ENCODE results near the gene RPL26.

RPL26 gene

GRCh38 chr17:8391711-8392110, 8.7 kb upstream of the RPL26 start:
- DNase-seq (ENCODE audit: low spot score) = no peak
- no peak for TF ChIP-seq CTCF (IDR thresholded peaks at IDR 0.05; ENCODE audit: extremely low read depth, insufficient read depth, missing control alignments)
- in situ Hi-C loops (cut with MboI; ENCODE audit: low pct_unique_long_range_greater_than_20kb, low sequenced_read_pairs, unreplicated experiment) = no loop called here

GRCh38 chr17:8387914-8388651, 5.1 kb upstream of the RPL26 start:
- TF ChIP-seq CTCF (IDR thresholded peaks at IDR 0.05; ENCODE audit: extremely low read depth, insufficient read depth, missing control alignments) = no peak
- in situ Hi-C loops (cut with MboI; ENCODE audit: low pct_unique_long_range_greater_than_20kb, low sequenced_read_pairs, unreplicated experiment) = no loop called here

GRCh38 chr17:8386841-8387240, 3.8 kb upstream of the RPL26 start:
- no peak for TF ChIP-seq CTCF (IDR thresholded peaks at IDR 0.05; ENCODE audit: extremely low read depth, insufficient read depth, missing control alignments)
- no peak for DNase-seq (ENCODE audit: low spot score)
- in situ Hi-C loops (cut with MboI; ENCODE audit: low pct_unique_long_range_greater_than_20kb, low sequenced_read_pairs, unreplicated experiment) = no loop called here

More at GRCh38 chr17:8387914-8388651, 5.1 kb upstream of the RPL26 start:
- DNase-seq (ENCODE audit: low spot score) = no peak

GRCh38 chr17:8384801-8385378, 1.9 kb upstream of the RPL26 start:
- DNase-seq (ENCODE audit: low spot score) = no peak
- in situ Hi-C loops (cut with MboI; ENCODE audit: low pct_unique_long_range_greater_than_20kb, low sequenced_read_pairs, unreplicated experiment) = no loop called here

GRCh38 chr17:8382880-8383142, 182 bp downstream of the RPL26 start:
- DNase-seq (ENCODE audit: low spot score) = no peak
- in situ Hi-C loops (cut with MboI; ENCODE audit: low pct_unique_long_range_greater_than_20kb, low sequenced_read_pairs, unreplicated experiment) = no loop called here
- no peak for TF ChIP-seq CTCF (IDR thresholded peaks at IDR 0.05; ENCODE audit: extremely low read depth, insufficient read depth, missing control alignments)

More at GRCh38 chr17:8384801-8385378, 1.9 kb upstream of the RPL26 start:
- TF ChIP-seq CTCF (IDR thresholded peaks at IDR 0.05; ENCODE audit: extremely low read depth, insufficient read depth, missing control alignments) = no peak

GRCh38 chr17:8382052-8382879, 727 bp downstream of the RPL26 start:
- no peak for TF ChIP-seq CTCF (IDR thresholded peaks at IDR 0.05; ENCODE audit: extremely low read depth, insufficient read depth, missing control alignments)
- no peak for DNase-seq (ENCODE audit: low spot score)
- in situ Hi-C loops (cut with MboI; ENCODE audit: low pct_unique_long_range_greater_than_20kb, low sequenced_read_pairs, unreplicated experiment) = no loop called here
